Measurements from ENCODE around the gene LAGE3.
"Not testable (repeated sequence)": the region's sequence is repeated elsewhere in the genome, so short reads cannot be mapped to it uniquely, and the experiment has no call there.

The LAGE3 gene

DNA sequence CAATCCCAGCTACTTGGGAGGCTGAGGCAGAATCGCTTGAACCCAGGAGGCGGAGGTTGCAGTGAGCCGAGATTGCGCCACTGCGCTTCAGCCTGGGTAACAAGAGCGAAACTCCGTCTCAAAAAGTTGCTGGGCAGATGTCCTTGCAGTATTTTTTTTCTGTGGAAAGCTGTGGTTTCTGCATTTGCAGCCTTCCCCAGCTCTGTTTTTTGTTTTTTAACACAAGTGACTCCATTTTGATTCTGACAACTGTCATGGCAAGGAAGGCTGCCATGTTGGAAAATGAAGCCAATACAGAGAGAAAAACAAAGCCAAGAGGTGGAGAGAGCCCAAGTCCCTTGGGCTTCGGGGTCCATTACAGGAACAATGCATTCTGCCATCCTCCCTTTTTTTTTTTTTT is 23.0 kb upstream of the LAGE3 start:
- DNase-seq (no peak), ATAC-seq (no peak)

DNA sequence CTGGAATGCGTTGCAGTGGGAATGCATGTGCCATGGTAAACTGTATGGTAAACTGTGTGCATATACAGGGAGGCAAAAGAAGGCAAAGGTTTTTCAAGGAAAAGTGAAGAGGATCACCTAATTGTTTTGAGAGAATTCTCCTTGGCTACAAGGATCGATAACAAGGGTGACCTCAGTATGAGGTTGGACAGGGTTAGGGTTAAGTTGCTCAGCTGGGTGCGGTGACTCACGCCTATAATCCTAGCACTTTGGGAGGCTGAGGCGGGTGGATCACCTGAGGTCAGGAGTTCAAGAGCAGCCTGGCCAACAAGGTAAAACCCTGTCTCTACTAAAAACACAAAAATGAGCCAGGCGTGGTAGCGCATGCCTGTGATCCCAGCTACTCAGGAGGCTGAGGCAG is 22.3 kb upstream of the LAGE3 start:
- ATAC-seq, DNase-seq: not testable (repeated sequence)

DNA sequence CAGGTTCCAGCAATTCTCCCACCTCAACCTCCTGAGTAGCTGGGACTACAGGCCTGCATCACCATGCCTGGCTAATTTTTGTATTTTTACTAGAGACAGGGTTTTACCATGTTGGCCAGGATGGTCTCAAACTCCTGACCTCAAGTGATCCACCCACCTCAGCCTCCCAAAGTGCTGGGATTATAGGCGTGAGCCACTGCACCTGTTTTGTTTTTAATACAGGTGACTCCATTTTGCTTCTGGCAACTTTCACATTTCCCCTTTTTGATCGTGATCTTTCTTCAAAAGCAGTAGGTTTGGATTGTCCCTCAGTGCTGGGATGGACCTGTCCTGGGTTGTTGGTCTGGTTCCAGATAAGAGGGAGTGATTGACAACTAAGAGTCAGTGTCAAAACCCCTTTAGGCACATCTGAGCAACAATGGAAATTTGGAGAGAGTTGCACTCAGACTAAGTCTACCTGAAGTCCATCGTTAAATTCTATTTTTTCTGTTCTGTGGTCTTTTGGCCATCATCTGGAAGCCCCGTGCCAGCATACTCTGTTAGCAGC is 17.6 kb upstream of the LAGE3 start:
- ATAC-seq, DNase-seq: not testable (repeated sequence)

DNA sequence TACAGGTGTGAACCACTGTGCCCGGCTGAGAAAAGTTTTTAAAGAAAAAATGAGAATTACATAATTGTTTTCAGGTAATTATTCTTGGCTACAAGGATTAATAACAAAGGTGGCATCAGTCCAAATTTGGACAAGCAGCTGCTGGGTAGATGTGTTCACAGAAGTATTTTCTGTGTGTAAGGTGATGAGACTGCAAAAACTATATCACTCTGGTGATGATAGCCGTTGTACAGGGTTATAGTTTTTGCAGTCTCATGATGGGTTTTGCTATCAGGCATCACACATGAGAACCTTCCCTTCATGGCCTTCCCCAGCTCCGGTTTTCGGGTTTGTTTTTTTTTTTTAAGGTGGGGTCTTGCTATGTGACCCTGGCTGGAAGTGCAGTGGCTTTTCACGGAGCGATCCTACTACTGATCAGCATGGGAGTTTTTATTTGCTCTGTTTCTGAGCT is 16.4 kb upstream of the LAGE3 start:
- no peak for DNase-seq
- no peak for ATAC-seq

DNA sequence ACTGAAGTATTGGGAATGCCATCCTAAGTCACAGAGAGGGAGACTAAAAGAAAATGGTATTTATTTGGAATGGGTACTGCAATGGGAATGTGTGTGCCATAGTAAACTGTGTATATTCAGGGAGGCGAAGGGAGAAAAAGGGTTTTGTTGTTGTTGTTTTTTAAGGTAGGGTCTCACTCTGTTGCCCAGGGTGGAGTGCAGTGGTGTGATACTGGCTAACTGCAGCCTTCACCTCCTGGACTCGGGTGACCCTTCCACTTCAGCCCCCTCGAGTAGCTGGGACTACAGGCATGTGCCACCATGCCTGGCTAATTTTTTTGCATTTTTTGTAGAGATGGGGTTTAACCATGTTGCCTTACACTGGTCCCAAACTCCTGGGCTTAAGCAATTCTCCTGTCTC is 15.6 kb upstream of the LAGE3 start:
- no peak for DNase-seq
- ATAC-seq = no peak

DNA sequence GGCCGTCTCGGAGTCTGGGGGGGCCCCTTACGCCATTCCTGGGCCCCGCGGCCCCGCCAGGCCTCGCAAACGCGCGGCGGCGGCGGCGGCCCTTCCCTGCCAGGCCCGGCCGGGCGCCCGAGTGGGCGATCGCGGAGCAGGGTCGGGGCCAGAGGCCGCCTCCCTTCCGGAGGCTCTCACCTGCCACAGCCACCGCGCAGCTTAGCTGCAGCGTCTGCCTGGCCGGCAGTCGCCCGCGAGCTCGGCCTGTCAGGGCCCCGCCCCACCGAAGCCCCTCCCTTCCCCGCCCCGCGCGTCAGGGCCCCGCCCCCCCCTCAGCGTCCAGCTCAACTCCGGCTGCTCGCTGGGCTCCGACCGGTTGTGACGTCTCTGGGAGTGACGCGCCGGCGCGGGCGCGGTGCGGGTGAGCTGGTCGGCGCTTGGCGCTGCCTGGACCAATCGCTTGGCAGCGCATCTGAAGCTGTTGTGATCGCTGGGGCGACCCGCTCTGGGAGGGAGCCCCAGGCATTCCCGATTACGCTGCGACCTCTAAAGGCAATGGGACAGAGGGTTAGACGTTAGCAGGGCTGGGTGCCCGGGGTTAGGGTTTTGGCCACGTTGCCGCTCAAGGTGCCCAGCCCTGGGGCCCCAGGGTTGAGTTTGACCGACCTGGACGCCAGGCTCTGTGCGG is 11.5 kb upstream of the LAGE3 start, which contains the start of gene SLC10A3:
SLC10A3 (minus strand) TSS at position 216 of the 670 bp plus-strand sequence. CDS start 1,689 bp downstream, outside the sequence.
- ATAC-seq (peak; percentile 91), DNase-seq (peak; percentile 89)

DNA sequence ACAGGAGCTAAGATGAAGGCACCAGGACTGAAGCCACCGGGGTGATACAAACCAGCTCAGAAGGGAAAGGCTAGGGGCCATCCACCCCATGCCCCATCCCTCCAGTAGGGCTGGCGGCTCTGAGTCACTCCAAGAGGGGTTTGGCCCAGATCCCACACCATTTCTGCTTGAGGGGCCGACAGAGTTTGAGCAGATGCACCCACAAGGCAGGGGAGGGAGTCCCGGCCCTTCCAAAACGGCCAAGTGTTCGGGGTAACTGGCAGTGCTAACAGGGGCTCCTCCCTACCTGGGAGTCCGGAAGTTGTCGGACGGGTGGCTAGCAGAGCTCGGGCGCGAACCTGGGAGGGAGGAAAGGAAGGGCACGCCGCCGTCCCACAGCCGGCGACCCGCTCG is 10.9 kb upstream of the LAGE3 start:
- DNase-seq (peak; percentile 35), ATAC-seq (peak; percentile 37)

DNA sequence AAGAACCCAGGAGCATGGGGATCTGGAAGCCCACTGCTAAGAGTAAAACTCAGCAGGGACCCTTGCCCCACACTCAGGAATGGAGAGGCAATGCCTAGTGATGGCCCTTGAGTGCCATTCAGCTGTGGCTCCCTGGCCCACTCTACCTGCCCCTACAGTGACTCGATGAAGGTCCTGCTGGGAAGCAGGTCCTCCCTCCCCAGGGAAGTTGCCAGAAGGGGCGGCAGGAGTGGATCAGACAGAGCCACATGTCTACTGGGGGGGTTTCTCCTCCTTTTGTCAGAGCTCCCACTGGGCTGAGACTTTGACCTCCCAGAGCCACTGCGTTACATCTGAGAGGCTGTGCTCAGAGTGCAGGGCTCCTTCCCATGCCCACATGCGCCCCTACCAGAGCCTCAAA is 10.1 kb upstream of the LAGE3 start:
- DNase-seq (no peak), ATAC-seq (no peak)

DNA sequence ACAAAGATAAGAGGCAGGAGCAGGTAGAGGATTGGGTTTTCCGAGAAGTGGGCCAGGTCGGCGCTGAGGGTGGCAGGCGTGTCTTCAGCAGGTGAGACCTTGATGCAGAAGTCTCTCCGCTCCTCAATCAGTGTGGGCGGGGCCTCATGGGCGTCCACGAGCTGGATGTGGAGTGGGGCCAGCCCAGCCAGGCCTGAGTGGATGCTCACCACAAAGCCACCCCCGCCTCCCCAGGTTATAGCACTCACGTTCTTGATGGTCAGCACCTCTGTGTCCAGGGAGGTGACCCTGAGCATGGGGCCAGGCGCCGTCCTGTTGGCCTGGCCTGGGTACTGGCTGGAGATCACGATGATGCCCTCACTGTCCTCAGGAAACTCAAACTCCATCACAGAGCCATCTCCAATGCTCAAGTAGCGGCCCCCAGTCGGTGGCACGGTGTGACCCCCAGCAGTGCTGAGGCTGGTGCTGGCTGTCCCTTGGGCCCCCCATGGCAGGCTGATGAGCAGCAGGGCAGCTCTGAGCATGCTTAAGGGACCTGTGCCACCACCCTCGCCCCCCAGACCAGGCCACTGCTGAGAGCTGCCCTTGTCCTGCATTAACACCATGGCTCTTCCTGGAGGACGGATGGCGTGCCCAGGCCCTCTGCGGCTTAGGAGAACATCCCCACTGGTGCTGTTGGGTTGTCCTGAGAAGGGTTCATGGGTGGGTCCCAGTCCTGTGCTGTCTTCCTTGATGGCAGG is 9.4 kb upstream of the LAGE3 start:
- ATAC-seq = no peak
- DNase-seq = no peak

DNA sequence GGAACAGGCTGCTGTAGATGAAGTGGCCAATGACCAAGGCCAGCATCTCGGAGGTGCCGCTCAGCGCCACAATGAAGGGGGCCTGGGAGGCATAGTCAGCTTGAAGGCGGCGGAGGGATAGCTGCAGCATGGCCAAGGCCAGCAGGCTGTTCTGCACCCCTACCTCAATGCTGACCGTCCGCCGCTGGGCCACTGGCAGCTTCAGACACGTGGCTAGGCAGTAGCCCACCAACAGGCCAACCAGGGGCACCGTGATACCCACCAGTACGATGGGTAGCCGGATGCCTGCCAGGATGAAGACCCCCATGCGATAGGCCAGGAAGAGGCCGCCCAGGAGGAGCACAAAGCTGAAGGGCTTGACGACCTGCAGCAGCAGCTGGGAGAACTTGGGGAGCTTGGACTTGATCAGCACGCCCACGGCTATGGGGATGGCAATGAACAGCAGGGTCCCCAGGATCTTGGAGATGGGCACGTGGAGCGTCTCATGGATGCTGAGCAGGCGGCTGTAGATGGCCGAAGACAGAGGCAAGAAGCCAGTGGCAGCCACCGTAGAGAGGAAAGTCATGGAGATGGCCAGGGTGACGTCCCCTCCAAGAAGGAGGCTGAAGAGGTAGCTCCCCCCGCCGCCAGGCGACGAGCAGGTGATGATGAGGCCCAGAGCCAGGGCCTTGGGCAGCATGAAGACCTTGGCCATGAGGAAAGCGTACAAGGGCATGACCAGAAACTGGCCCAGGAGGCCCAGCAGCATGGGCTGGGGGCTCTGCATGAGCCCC is 8.6 kb upstream of the LAGE3 start:
- DNase-seq (no peak), ATAC-seq (no peak)

DNA sequence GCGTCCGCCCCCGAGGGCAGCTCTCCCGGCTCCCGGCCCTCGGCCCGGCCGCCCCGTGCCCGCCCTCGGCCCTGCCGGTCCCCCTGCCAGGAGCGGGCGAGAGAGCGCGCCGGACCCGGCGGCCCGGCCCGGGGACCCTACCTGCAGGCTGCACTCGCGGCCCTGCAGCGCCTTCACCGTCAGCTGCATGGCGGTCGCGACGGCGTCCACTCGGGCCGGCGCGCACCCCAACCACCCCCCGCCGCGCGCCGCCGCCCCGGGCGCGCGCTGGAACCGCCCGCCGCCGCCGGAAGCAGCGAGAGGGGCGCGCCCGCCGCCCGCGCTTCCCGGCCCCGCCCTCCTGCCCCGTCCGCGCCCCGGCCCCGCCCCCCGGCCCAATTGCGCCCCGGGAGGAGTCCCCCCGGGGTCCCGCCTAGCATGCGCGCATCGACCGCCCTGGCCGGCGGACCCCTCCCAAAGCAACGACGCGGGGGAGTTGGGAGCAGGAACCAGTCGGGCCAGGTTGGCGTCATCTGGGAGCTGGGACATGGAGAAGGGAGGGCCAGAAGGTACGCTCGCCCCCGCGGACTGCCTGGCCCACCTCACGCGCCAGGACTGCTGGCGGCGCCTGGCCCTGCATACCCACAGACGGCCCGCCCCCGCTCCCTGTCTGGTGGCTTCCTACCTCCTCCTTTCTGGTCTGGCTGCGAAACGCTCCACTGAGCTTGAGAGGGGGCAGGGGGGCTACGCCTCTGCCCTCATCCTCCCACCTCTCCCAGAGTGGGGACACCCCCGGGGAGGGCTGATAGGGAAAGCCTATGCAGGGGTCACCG is 7.5 kb upstream of the LAGE3 start, which contains the start of gene UBL4A:
UBL4A (minus strand) TSS at position 220 of the 812 bp plus-strand sequence; CDS start at position 189, 31 bp downstream.
- DNase-seq = peak; percentile 70
- ATAC-seq = peak; percentile 30

DNA sequence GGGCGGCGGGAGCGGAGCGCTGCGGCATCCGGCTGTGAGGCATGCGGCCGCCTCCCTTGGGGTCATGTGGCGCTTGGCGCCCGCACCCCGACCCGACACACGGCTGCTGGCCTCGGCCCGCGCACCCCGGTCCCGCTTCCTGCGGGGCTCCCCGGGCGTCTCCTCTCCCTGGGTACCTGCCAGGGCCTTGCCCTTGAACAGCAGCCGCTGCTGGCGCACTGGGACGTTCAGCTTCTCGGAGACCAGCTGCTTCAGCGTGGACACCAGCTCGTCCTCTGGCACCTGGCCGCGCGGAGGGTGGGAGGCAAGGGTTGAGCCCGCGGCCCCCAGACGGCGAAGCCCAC is 6.9 kb upstream of the LAGE3 start:
- peak; percentile 35 for DNase-seq
- no peak for ATAC-seq

DNA sequence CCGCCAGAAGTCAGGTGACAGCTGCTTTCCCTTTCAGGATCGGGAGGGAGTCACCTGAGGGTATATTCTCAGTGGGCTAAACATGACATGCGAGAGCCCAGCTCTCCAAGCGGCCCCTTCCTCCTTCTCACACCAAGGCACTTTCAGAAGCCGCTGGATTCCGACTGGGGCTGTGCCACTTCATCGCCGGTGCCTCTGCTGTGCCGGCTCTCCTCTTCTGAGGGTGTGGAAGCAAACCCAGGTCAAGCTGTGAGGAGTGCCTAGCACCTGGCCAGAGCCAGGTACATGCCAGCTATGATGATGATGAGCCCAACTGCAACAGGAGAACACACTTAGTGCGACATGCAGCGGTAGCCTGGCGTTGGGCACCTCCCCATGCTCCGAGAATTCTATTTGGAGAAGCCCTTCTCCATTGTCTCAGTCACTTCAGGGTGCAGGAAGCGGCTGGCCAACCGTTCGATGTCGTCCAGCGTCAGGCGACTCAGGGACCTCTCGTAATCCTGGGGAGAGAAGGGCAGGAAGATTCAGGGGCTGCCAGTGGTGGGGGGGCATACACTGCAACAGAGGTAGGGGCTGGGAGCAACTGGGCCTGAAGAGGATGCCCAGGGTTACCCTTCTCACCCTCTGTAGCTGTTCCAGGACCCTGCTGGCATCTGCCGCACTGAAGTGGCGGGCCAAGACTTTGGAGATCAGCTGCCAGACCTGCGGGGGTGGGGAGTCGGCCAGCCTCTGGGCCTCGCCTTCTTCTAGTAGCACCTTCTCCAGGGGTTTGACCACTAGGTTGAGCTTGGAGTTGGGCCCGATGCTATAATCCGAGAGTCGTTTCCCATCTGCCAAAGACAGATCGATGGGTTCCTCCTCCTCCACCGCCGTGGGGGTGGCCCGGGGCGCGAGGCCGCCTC is 6.3 kb upstream of the LAGE3 start:
- DNase-seq = no peak
- no peak for ATAC-seq

DNA sequence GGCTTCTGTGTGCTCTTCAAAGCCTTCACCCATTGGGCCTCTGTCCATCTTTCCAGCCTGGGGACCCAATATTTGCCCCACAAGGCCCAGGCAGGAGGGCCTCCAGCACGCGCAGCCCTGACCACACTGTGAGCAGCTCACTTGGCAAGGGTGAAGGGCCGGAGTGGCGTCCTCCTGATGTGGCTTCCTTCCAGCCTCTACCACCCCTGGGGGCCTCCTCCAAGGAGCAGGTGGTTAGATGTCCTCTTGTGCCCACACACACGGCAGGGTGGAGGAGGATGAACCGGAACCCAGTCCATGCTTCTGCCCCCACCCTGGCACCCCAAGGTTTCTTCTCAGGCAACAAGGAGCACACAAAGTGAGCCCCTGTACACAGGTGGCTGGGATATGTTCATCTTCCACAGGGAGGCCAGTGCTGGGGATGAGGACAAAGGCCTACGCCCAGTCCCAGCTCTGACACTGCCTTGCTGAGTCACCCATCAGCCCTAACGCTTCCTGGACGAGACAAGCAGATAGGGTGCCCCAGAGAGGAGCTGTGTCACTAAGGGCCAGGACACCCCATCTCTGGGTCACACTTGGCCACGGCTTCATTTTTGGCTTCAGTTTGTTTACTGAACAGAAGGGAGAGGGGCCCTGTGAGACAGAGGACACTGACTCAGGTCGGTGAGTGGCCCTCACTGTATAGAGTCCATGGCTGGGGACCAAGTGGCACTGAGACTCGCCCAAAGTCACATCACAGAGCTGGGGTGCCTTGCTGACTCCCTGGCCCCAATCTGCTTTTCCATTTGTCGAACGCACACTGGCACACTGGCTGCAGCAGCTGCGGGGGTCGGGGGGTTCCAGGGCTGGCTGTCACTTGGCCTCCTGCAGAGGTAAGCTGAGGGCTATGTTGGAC is 5.4 kb upstream of the LAGE3 start:
- ATAC-seq (peak; percentile 15), DNase-seq (no peak)

DNA sequence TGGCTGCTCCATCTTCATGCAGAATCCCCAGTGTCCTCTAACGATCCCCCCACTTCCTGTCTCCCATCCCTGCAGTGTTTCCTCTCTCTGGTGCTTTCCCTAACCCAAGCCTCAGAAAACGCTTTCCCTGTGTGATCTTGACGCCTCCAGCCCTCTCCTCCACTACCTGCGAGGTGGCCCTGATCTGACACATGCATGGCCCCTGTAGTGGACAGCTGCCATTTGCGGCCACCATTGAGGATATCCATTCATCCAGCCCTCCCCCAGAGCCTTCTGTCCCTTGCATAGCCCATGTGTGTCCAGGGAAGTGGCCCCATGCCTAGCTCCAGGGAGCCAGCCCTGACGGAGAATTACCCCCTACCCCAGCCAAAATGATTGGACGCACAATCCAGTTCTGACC is 4.2 kb upstream of the LAGE3 start:
- ATAC-seq = no peak
- DNase-seq = no peak

DNA sequence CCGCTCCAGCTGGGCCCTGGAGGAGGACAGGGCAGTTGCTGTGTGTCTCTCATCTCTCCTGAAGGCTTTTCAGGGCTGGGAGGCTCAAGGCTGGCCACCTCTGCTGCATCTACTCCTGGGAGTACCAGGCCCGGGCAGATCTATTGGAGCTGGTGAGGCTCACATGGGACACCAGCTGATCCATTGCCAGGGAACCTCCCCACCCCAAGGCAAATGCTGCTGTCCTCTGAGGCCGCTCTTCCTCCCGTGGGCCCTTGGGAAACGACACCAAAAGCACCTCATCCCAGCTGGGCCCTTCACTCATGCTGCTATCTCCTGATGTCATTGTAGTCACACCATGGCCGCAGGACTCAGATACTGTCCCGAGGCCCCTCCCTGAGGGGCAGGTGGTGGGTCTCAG is 3.7 kb upstream of the LAGE3 start:
- no peak for ATAC-seq
- no peak for DNase-seq

DNA sequence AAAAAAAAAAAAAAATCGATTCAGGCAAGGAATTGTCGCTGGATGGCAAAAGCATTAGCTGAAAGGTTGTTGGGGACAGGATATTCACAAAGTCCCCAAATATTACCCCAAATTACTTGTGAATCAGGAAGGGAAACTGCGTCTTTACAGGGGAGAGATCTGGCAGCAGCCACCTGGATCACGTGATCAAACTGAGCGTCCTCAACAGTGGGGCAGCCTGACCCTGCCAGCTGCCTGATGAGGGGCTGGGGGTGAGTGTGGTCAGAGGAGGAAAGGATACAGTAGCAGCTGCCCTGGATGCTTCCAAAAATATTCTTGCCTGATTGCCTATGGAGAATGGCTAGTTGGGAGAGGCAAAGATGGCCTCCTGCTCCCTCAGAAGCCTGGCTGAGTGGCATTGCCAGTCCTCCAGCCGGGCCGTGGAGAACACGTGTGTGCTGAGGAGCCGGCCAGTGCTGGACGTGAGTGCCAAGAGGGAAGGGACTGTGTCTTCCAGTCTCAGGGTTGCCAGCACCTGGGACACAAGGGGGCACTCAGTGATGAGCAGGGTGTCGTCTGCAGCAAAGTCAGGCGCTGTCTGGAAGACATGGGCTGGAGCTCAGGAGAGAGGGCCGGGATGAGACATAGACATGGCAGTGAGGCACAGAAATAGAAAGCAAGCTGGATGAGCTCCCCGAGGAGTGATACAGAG is 3.0 kb upstream of the LAGE3 start:
- ATAC-seq (no peak), DNase-seq (no peak)

DNA sequence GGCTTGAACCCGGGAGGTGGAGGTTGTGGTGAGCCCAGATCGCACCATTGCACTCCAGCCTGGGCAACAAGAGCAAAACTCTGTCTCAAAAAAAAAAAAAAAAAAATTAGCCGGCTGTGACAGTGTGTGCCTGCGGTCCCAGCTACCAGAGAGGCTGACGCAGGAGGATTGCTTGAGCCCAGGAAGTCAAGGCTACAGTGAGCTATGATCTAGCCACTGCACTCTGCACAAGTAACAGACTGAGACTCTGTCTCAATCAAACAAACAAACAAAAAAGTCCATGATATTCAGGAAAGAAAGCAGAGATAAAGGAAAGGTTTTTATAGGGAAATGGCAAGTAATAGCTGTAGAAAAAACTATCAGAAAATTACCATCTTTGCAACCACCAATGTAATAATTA is 2.1 kb upstream of the LAGE3 start:
- no peak for DNase-seq

DNA sequence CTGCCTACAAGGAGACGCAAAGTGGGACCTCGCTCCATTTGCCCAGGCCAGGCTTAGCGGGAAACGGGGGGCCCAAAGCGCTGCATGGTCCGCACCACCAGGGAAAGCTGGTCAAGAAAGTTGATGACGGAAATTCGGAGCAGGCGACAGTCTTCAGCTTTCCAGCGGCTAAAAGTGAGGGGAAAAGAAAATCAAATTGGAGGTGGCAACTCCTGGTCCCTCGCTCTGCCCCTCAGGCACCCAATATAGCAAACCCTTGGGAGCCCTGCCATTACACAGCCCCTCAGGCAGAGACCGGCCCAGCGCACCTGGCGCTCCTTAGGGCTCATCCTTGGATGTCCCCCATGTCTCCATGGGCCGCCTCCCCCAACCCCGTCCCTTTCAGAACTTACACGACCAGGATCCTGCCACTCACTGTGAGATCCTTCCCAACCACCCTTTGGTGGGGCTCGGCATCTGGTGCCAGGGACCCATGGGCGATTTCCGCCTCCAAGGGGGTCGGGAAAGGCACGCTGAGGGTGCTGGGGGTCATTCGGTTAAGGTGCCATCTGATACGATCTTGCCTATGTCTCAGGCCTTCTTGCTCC is 1.1 kb downstream of the LAGE3 start:
- no peak for DNase-seq
- no peak for ATAC-seq

More for the DNA sequence above, 2.1 kb upstream of the LAGE3 start:
- no peak for ATAC-seq

Data from stimulated activated naive CD8-positive, alpha-beta T cell treated with anti-CD3 and anti-CD28 coated beads, Interleukin-15, Interleukin-2, amounts not matched to agents 100 U/mL and 50 U/mL, for 24 hours (primary cell).